T follicular helper cell (primary cell): ENCODE measurements around the gene CSNK2A3.

Source experiments
- DNase-seq: peaks from one replicate; pipeline ENCODE4 v3.0.0-alpha.2; 2020; ENCODE audit warnings: low read depth

CSNK2A3 gene

DNA sequence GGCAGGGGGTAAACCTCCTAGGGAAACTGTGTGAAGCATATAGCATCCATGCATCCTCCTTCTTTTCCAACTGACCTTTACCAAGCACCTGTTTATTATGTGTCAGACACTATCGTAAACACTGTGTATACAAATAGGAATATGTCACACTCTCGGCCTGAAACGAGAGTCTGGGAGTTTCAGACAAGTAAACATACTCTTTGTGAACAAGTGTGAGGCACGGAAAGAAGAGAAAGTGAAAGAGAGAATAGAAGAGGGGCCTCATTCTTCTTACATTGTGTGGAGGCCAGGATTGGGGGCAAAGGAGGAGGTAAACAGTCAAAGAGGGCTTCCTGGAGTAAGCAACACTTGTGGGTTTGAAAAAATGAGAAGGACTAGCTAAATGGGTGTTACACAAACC is 16.4 kb downstream of the CSNK2A3 start:
- no peak for DNase-seq

DNA sequence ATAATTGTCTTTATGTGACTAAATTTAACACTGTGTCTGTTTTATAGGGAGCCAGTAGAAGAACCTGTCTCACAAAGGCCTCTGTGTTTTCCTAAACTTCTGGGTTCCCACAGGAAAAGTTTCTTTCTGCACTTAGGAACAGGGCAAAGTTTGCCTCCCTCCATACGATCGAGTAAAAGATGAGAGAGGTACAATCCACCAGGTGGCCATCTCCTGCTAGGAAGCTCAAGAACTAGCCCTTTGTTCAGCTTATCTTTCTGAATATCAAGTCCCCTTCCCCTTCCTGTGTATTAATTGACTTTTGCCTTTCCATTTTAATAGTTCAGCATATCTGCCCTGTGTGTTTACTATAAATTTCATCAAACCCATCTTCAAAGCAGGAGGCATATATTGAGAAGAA is 18.0 kb downstream of the CSNK2A3 start:
- no peak for DNase-seq

GRCh38 chr11:11334607-11335006 is 18.4 kb downstream of the CSNK2A3 start:
- no peak for DNase-seq

DNA sequence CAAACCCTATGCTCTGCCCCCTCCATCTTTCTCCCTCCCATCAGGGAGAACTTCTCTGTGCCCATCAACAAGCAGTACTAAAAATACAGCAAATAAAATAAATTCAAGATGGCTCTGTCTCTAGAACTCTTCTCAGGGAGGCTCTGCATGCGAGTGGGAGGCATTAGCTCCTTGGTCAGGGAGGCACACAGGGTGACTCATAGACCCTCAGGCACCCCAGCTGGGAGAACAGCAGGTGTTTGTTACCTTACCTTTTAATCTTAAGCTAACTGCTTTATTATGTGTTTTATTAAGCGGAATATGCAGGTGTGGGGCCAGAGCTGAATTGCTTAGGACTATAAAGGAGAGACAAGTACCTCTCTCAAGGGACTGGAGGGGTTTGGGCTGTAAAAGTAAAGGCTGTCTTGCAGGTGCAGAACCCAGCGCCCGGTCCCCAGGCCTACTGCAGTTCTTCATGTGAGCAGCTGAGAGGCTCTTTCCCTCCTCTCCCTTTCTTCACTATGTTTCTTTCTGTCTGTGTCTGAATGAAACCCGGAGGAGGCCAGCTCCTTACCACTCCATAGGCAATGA is 20.8 kb downstream of the CSNK2A3 start:
- no peak for DNase-seq

GRCh38 chr11:11329062-11329806 is 23.8 kb downstream of the CSNK2A3 start:
- no peak for DNase-seq

- DNase-seq, result no peak
Observed at GRCh38 chr11:11324090-11324489, 29.0 kb downstream of the CSNK2A3 start.

DNA sequence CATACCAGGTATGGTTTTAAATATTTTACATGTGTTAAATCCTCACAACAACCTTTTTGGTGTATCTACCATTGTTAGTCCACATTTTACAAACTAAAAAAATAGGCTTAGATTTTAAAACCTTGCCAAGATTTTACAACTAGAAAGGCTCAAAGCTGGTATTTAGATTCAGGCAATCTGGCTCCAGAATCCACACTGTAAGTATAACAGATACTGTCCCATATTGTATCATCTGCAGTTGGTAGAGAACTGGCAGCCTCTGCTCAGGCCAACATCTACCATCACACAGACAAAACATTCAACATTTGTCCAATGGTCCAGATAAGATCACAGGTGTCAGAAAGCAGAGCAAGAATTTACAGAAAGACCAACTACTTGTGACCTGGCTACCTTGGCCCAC is 30.9 kb downstream of the CSNK2A3 start:
- no peak for DNase-seq

GRCh38 chr11:11320825-11321224 is 32.2 kb downstream of the CSNK2A3 start:
- DNase-seq, result no peak

DNA sequence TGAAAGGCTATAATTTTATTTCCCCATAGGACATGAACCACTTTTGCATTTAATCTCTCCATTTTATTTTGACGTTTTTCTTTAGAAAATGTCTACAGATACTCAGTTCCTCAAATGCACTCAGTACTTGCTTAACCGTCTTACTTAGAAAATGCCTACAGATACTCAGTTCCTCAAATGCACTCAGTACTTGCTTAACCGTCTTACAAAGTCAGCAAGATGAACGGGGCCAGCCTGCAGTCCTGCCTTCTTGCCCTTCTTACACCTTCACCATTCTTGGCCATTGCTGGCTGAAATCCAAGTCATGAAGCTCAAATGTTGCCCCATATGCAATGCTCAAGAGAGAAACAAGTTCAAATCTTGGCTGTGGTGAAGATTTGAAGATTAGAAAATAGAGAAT is 34.1 kb downstream of the CSNK2A3 start:
- DNase-seq, result no peak

DNA sequence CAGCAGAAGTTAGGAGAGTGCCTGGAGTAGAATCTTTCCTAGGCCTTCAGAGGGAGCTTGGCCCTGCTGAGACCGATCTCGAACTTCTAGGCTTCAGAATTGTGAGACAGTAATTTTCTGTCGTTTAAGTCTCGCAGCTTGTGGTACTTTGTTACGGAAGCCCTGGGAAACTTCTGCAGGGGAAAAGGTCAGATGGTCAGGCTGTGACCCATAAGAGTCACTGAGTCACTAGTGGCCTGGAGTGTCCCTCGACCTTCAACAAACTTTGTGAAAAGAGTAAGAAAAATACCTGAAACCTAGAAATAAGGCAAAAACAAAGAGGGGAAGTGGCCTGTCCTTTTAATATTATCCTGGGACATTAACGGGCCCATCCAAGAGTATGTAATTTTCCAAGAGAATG is 34.6 kb downstream of the CSNK2A3 start:
- no peak for DNase-seq

GRCh38 chr11:11316651-11317230 is 36.3 kb downstream of the CSNK2A3 start:
- no peak for DNase-seq

DNA sequence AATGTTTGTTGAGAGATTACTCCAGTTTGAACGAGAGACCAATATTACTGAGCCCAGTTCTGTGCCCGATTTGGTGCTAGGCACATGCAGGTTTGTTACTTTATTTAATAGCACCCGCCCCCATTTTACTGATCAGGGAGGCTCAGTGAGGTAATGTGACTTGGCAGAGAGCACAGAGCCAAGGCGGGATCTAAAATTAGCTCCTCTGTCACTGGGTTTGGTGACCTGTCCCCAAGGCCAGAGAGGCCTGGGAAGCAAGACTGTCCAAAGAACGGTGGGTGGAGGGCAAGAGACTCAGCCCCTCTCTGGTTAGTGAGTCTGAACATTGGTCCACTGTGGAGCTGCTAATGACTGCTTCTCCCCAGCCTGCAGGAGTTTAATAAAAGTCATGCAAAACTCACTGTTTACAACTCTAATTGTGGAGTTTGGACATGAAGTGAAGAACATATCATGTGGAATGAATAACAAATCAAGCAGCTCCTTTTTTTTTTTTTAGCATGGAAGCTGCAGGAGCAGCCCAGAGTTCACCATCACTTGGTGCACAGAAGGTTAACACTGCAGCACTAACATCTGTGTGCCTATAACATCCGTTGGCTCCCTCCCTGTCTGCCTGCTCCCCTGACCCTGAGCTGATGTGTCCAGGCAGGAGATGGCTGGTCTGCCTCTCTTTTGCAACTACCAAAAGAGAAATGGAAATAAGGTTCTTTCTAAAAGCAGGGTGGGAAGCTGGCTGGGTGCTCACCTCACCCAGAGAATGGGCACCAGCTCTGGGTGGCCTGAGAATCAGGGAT is 39.0 kb downstream of the CSNK2A3 start:
- DNase-seq, result no peak

- DNase-seq, result no peak
Observed at GRCh38 chr11:11313426-11313825, 39.6 kb downstream of the CSNK2A3 start.

DNA sequence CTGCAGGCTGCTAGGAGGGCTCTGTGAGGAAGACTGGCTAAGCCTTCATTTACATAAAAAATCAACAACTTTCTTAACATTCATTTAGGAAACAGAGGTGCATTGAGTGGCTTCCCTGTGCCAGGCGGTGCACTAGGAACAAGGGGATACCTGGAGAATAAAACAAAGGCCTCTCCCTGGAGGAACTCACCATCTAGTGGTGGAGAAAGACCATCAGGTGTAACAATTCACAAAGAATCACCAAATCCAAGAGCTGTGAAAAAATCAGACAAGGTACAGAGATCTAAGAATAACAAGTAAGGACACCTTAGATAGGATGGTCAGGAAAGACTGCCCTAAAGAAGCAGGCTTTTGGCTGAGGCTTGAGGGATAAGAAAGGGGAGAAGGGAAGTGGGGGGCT is 40.3 kb downstream of the CSNK2A3 start:
- DNase-seq, result no peak

- DNase-seq, result no peak
Observed at GRCh38 chr11:11311169-11311568, 41.9 kb downstream of the CSNK2A3 start.

DNA sequence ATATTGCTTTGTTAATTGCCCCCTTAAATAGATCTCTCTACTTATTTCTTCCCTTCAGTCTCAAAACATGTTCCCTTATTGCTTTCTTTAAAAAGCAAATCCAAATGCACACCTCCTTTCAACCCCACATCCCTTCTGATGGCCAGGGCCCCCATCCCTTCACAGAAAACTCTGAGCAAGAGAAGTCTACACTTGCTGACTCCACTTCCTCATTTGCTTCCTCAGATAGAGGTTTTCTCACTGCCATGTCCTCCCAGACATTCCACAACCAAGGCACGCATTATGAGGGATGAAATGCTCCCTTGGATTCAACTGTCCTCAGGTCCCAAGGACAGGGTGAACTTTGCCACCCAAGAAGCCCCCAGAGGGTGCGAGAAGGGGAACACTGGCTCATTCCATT is 43.1 kb downstream of the CSNK2A3 start:
- no peak for DNase-seq

GRCh38 chr11:11308249-11308648 is 44.8 kb downstream of the CSNK2A3 start:
- no peak for DNase-seq

DNA sequence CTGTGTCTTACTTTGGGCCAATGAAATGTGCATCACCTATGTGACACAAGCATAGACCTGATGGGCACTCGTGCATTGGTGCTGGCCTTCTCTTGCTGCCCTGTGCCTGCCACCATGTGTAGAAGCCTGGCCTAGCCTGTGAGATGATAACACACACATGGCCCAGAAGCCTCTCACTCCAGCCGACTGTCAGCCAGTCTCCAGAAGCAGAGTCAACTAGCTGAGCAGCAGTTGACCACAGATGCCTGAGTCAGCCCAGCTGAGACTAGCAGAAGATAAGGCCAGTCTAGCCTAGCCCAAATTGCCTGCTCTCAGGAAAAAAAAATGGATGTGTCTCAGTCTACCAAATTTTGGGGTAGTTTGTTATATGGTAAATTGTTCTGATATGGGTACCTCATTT is 46.2 kb downstream of the CSNK2A3 start:
- DNase-seq, result no peak

DNA sequence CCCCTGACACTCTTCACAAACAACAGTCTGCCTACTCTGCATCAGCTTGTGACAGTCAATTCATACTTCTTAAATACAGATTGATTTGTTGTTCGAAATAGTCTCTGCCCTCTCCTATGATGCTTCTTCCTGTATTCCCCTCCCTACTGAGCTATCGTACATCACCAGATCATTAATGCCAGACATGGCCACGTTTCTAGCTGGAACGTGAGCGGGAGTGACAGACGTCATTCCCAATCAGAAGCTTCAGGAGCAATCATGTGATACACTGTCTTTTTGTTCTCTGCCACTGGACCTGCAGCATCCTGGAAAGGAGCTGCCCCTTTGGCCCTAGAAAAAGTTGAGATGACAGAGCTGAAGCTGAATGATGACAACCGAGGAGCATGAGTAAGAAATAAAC is 48.5 kb downstream of the CSNK2A3 start:
- no peak for DNase-seq

DNA sequence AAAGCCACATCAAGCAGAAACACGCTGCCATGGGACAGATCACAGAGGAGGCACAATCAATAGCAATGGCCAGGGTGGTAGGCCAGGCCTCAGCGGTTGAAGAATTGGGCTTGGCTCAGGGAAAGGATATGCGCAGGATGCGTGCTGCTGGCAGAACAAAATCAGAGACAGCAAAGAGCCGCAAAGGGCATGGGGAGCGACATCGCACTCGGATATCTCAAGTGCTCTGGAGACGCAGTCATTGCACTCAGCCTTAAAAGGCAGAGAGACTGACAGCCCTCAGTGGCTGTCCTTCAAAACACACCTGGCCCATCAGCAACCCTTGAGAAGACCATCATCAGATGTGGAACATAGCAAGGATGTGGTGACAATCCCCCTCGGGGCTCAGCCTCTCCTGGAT is 50.5 kb downstream of the CSNK2A3 start:
- no peak for DNase-seq
